ENCODE measurements around the gene PTPRN2. TPM values are rescaled to one million over a fixed set of nuclear protein-coding genes. Genes with fewer than 3 reads are reported as not detected.

The PTPRN2 gene
- total RNA-seq, 1 experiment from 2014 or later: not detected

GRCh38 chr7:158064631-158065030 lies 523.0 kb downstream of the PTPRN2 start:
- no peaks in the 10 kb centered on the region for H3K79me2 ChIP-seq (ENCODE audit: low read depth)
- TF ChIP-seq CTCF (conservative IDR thresholded peaks at IDR 0.05) (no peak), EZH2 (IDR thresholded peaks at IDR 0.05; ENCODE audit: low read depth) (no peak)
- H3K27me3 ChIP-seq (ENCODE audit: insufficient read depth, low read depth): peaks cover 95% of the 10 kb centered on the region
- no peak for DNase-seq
- H3K9me2 ChIP-seq (ENCODE audit: insufficient read depth): no peaks in the 10 kb centered on the region
- CTCF ChIA-PET: no interaction called here
- POLR2A ChIA-PET (ENCODE audit: unreplicated experiment): no interaction called here
- BruUV-seq (replicated peaks): no TSS peak
- peaks cover 7% of the 10 kb centered on the region; the same call in 1 of the 2 replicates for H4K20me1 ChIP-seq (ENCODE audit: insufficient read depth)
- H3K36me3 ChIP-seq (ENCODE audit: low read depth): no peaks in the 10 kb centered on the region
- H3K9me3 ChIP-seq (ENCODE audit: insufficient read depth, low read depth): peaks cover 4% of the 10 kb centered on the region; the same call in 1 of the 2 replicates
- no peak overlapping the region for H2AFZ ChIP-seq
- no peak overlapping the region for H3K4me3 ChIP-seq
- intact Hi-C loops (cut with micrococcal nuclease; ENCODE audit: unreplicated experiment): no loop called here
- no peak overlapping the region for H3K4me2 ChIP-seq
- H3K27ac ChIP-seq: no peak overlapping the region
- no peaks in the 10 kb centered on the region for H3K4me1 ChIP-seq (replicated peaks; ENCODE audit: insufficient read depth)
- no peaks in the 10 kb centered on the region for H3F3A ChIP-seq (ENCODE audit: insufficient read depth, low read depth)

GRCh38 chr7:158063850-158064610 lies 523.6 kb downstream of the PTPRN2 start:
- Histone ChIP-seq H3F3A (ENCODE audit: insufficient read depth, low read depth) (no peaks in the 10 kb centered on the region), H3K9me3 (ENCODE audit: insufficient read depth, low read depth) (peaks cover 4% of the 10 kb centered on the region; the same call in 1 of the 2 replicates), H3K27me3 (ENCODE audit: insufficient read depth, low read depth) (peaks cover 89% of the 10 kb centered on the region), H3K4me3 (no peak overlapping the region), H2AFZ (no peak overlapping the region), H3K4me1 (replicated peaks; ENCODE audit: insufficient read depth) (no peaks in the 10 kb centered on the region), H3K4me2 (no peak overlapping the region), H3K27ac (no peak overlapping the region), H4K20me1 (ENCODE audit: insufficient read depth) (peaks cover 7% of the 10 kb centered on the region; the same call in 1 of the 2 replicates), H3K79me2 (ENCODE audit: low read depth) (no peaks in the 10 kb centered on the region), H3K36me3 (ENCODE audit: low read depth) (no peaks in the 10 kb centered on the region), H3K9me2 (ENCODE audit: insufficient read depth) (no peaks in the 10 kb centered on the region)
- POLR2A ChIA-PET (ENCODE audit: unreplicated experiment): no interaction called here
- BruUV-seq (replicated peaks): no TSS peak
- no peak for DNase-seq
- CTCF ChIA-PET: no interaction called here
- intact Hi-C loops (cut with micrococcal nuclease; ENCODE audit: unreplicated experiment): no loop called here
- TF ChIP-seq EZH2 (IDR thresholded peaks at IDR 0.05; ENCODE audit: low read depth) (no peak), CTCF (conservative IDR thresholded peaks at IDR 0.05) (no peak)

DNA sequence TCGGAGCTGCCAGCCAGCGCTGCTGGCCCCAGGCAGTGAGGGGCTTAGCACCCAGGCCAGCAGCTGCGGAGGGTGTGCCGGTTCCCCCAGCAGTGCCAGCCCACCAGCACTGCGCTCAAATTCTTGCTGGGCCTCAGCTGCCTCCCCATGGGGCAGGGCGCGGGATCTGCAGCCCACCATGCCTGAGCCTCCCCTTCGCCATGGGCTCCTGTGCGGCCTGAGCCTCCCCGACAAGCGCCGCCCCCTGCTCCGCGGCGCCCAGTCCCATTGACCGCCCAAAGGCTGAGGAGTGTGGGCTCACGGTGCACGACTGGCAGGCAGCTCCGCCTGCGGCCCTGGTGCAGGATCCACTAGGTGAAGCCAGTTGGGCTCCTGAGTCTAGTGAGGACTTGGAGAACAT lies 525.0 kb downstream of the PTPRN2 start:
- TF ChIP-seq EZH2 (IDR thresholded peaks at IDR 0.05; ENCODE audit: low read depth): no peak
- no peak for TF ChIP-seq CTCF (conservative IDR thresholded peaks at IDR 0.05)
- CTCF ChIA-PET: no interaction called here
- no TSS peak for BruUV-seq (replicated peaks)
- POLR2A ChIA-PET (ENCODE audit: unreplicated experiment): no interaction called here
- intact Hi-C loops (cut with micrococcal nuclease; ENCODE audit: unreplicated experiment): no loop called here
- Histone ChIP-seq H3K9me2 (ENCODE audit: insufficient read depth) (no peaks in the 10 kb centered on the region), H2AFZ (no peak overlapping the region), H3K4me1 (replicated peaks; ENCODE audit: insufficient read depth) (no peaks in the 10 kb centered on the region), H3F3A (ENCODE audit: insufficient read depth, low read depth) (no peaks in the 10 kb centered on the region), H3K27ac (no peak overlapping the region), H3K4me3 (no peak overlapping the region), H3K27me3 (ENCODE audit: insufficient read depth, low read depth) (peaks cover 78% of the 10 kb centered on the region), H3K79me2 (ENCODE audit: low read depth) (no peaks in the 10 kb centered on the region), H3K9me3 (ENCODE audit: insufficient read depth, low read depth) (peaks cover 4% of the 10 kb centered on the region; the same call in 1 of the 2 replicates), H3K4me2 (no peak overlapping the region), H3K36me3 (ENCODE audit: low read depth) (no peaks in the 10 kb centered on the region), H4K20me1 (ENCODE audit: insufficient read depth) (no peaks in the 10 kb centered on the region)
- DNase-seq: no peak

Data from PC-9 (cell line).